Measurements from ENCODE around the gene JAML.

- TF ChIP-seq POLR2A (IDR thresholded peaks at IDR 0.05) (no peak), CTCF (IDR thresholded peaks at IDR 0.05) (no peak)
Measured at GRCh38 chr11:118227865-118228785, 3.3 kb upstream of the JAML start.
